H9 (cell line): ENCODE data around the gene TBC1D25. TPM values are rescaled to one million over a fixed set of nuclear protein-coding genes. Genes with fewer than 3 reads are reported as not detected.

Source experiments
- DNase-seq: peaks from one replicate; pipeline ENCODE4 v3.0.0-alpha.2; 2017
- H2AFZ ChIP-seq: one replicate; pipeline ENCODE4 v1.6.1; 2013; ENCODE audit warnings: mild to moderate bottlenecking, low read length, control low read depth, moderate library complexity
- H2AK5ac ChIP-seq: 2 replicates; pipeline ENCODE4 v1.6.1; 2013; ENCODE audit warnings: low read length, control low read depth, mixed read lengths; ENCODE audit not compliant: insufficient read length
- H2BK120ac ChIP-seq: one replicate; pipeline ENCODE4 v1.6.1; 2013; ENCODE audit warnings: low read depth, mild to moderate bottlenecking, low read length, control low read depth, inconsistent platforms; ENCODE audit not compliant: poor library complexity, severe bottlenecking
- H2BK12ac ChIP-seq: 2 replicates; pipeline ENCODE4 v1.6.1; 2013; ENCODE audit warnings: low read length, control low read depth, mixed read lengths, low read depth; ENCODE audit not compliant: insufficient read length
- H2BK15ac ChIP-seq: 2 replicates; pipeline ENCODE4 v1.6.1; 2013; ENCODE audit warnings: low read depth, low read length, control low read depth
- H2BK20ac ChIP-seq: one replicate; pipeline ENCODE4 v1.6.1; 2013; ENCODE audit warnings: low read depth, mild to moderate bottlenecking, low read length, control low read depth, inconsistent platforms; ENCODE audit not compliant: poor library complexity, severe bottlenecking
- H2BK5ac ChIP-seq: 2 replicates; pipeline ENCODE4 v1.6.1; 2013; ENCODE audit warnings: low read length, control low read depth, mixed read lengths; ENCODE audit not compliant: insufficient read length
- H3K14ac ChIP-seq: 2 replicates; pipeline ENCODE4 v1.6.1; 2013; ENCODE audit warnings: low read length, control low read depth; ENCODE audit not compliant: insufficient read depth
- H3K18ac ChIP-seq: 2 replicates; pipeline ENCODE4 v1.6.1; 2013; ENCODE audit warnings: low read depth, mild to moderate bottlenecking, mixed read lengths, low read length, control low read depth; ENCODE audit not compliant: insufficient read length
- H3K23ac ChIP-seq: 2 replicates; pipeline ENCODE4 v1.6.1; 2013; ENCODE audit warnings: low read length, control low read depth, mixed read lengths, low read depth; ENCODE audit not compliant: insufficient read length
- H3K23me2 ChIP-seq: 2 replicates; pipeline ENCODE4 v1.6.1; 2013; ENCODE audit warnings: low read depth, mild to moderate bottlenecking, mixed read lengths, low read length, control low read depth; ENCODE audit not compliant: insufficient read length, poor library complexity, severe bottlenecking
- H3K27ac ChIP-seq: 2 replicates; pipeline ENCODE4 v1.5.1; 2013; ENCODE audit warnings: low read length, control low read depth, mixed read lengths, low read depth; ENCODE audit not compliant: insufficient read length
- H3K27me3 ChIP-seq: 2 replicates; pipeline ENCODE4 v1.6.1; 2013; ENCODE audit warnings: low read length, control low read depth, inconsistent platforms; ENCODE audit not compliant: insufficient read depth
- H3K4ac ChIP-seq: 2 replicates; pipeline ENCODE4 v1.6.1; 2013; ENCODE audit warnings: low read depth, mild to moderate bottlenecking, control low read depth, inconsistent platforms, low read length, moderate library complexity
- H3K4me1 ChIP-seq: 2 replicates; pipeline ENCODE4 v1.6.1; 2013; ENCODE audit warnings: low read length, control low read depth, inconsistent platforms; ENCODE audit not compliant: insufficient read depth
- H3K4me2 ChIP-seq: 2 replicates; pipeline ENCODE4 v1.6.1; 2013; ENCODE audit warnings: low read length, control low read depth, mixed read lengths; ENCODE audit not compliant: insufficient read length, insufficient read depth
- H3K56ac ChIP-seq: 2 replicates; pipeline ENCODE4 v1.6.1; 2013; ENCODE audit warnings: low read depth, mild to moderate bottlenecking, mixed read lengths, low read length, control low read depth; ENCODE audit not compliant: insufficient read length
- H3K79me1 ChIP-seq: 2 replicates; pipeline ENCODE4 v1.6.1; 2013; ENCODE audit warnings: low read depth, mild to moderate bottlenecking, moderate library complexity, low read length, control low read depth, inconsistent platforms; ENCODE audit not compliant: insufficient read depth, poor library complexity, severe bottlenecking
- H3K79me2 ChIP-seq: 2 replicates; pipeline ENCODE4 v1.6.1; 2013; ENCODE audit warnings: low read length, control low read depth, inconsistent platforms; ENCODE audit not compliant: insufficient read depth
- H3K9ac ChIP-seq: 2 replicates; pipeline ENCODE4 v1.6.1; 2013; ENCODE audit warnings: low read length, control low read depth, mixed read lengths; ENCODE audit not compliant: insufficient read length; ENCODE audit errors: extremely low read depth
- H3K9me3 ChIP-seq: one replicate; pipeline ENCODE4 v1.6.1; 2013; ENCODE audit warnings: low read depth, low read length, inconsistent platforms; ENCODE audit not compliant: control insufficient read depth
- H3T11ph ChIP-seq: one replicate; pipeline ENCODE4 v1.6.1; 2013; ENCODE audit warnings: mild to moderate bottlenecking, low read length, control low read depth, inconsistent platforms
- H4K20me1 ChIP-seq: one replicate; pipeline ENCODE4 v1.6.1; 2013; ENCODE audit not compliant: control insufficient read depth, insufficient read length, insufficient read depth
- H4K5ac ChIP-seq: 2 replicates; pipeline ENCODE4 v1.6.1; 2013; ENCODE audit warnings: low read depth, mild to moderate bottlenecking, mixed read lengths, low read length, control low read depth; ENCODE audit not compliant: insufficient read length
- H4K8ac ChIP-seq: replicated peaks from 2 replicates; pipeline ENCODE4 v1.6.1; 2013; ENCODE audit warnings: low read length, control low read depth, mixed read lengths, low read depth; ENCODE audit not compliant: insufficient read length
- H4K91ac ChIP-seq: 2 replicates; pipeline ENCODE4 v1.6.1; 2013; ENCODE audit warnings: low read depth, mild to moderate bottlenecking, moderate library complexity, mixed read lengths, low read length, control low read depth; ENCODE audit not compliant: insufficient read length
- H3K27ac Mint-ChIP-seq, 3 experiments: 2 replicates in 2 of 3; 3 replicates in 1 of 3; pipeline ENCODE4 v1.8.0; 2020 to 2021; ENCODE audit warnings: mixed read lengths in 3 of 3, mild to moderate bottlenecking in 1 of 3, moderate library complexity in 1 of 3
- H3K27me3 Mint-ChIP-seq: 2 replicates; pipeline ENCODE4 v1.8.0; 2021; ENCODE audit warnings: low read depth, mild to moderate bottlenecking, moderate library complexity, mixed read lengths
- H3K36me3 Mint-ChIP-seq, 3 experiments: 2 replicates in 2 of 3; 3 replicates in 1 of 3; pipeline ENCODE4 v1.8.0; 2020 to 2021; ENCODE audit warnings: low read depth in 3 of 3, mixed read lengths in 3 of 3; ENCODE audit not compliant: insufficient read depth in 1 of 3
- H3K4me1 Mint-ChIP-seq, 2 experiments: 2 replicates each; pipeline ENCODE4 v1.8.0; 2020; ENCODE audit warnings: mixed read lengths in 2 of 2
- H3K4me3 Mint-ChIP-seq, 2 experiments: 2 replicates in 1 of 2; 3 replicates in 1 of 2; pipeline ENCODE4 v1.8.0; 2020 to 2021; ENCODE audit warnings: mild to moderate bottlenecking in 2 of 2, mixed read lengths in 2 of 2, moderate library complexity in 1 of 2
- H3K9me3 Mint-ChIP-seq, 2 experiments: 2 replicates in 1 of 2; 3 replicates in 1 of 2; pipeline ENCODE4 v1.8.0; 2020; ENCODE audit warnings: mild to moderate bottlenecking in 2 of 2, mixed read lengths in 2 of 2, moderate library complexity in 1 of 2
- CTCF ChIP-seq: fragments of 200-600 bp; sonication (generic); conservative IDR thresholded peaks from 3 replicates; pipeline ENCODE4 v1.8.0; 2021; ENCODE audit warnings: antibody characterized with exemption, mild to moderate bottlenecking
- WGBS: extraction: QIAGEN DNeasy Blood & Tissue Kit; methylation state at CpG from one replicate; pipeline ENCODE4 v1.1.7; 2013; ENCODE audit warnings: missing lambda C conversion rate, low lambda C conversion rate, mixed read lengths; ENCODE audit not compliant: insufficient read length; ENCODE audit errors: extremely low coverage; 5-methylcytosine and 5-hydroxymethylcytosine counted together
- total RNA-seq: library from RNA; stranded (reverse); gene quantifications from 2 replicates; pipeline ENCODE4 v1.2.1, GENCODE V29; 2021

Gene TBC1D25
- total RNA-seq, 1 experiment from 2014 or later, result 10.2 TPM

- no peak overlapping the region for H3K27ac Mint-ChIP-seq
- no peak overlapping the region for H4K5ac ChIP-seq
- no peak overlapping the region for H3K27ac ChIP-seq
- no peaks in the 10 kb centered on the region for H3K23me2 ChIP-seq
- no peaks in the 10 kb centered on the region for H3K79me2 ChIP-seq
- DNase-seq, result no peak
- H2BK5ac ChIP-seq, result no peak overlapping the region
- H3K9ac ChIP-seq, result no peak overlapping the region
- no peaks in the 10 kb centered on the region for H3K27me3 ChIP-seq
- no peak overlapping the region for H2AFZ ChIP-seq
- no peak overlapping the region for H2BK120ac ChIP-seq
- no peak overlapping the region for H3K4me2 ChIP-seq
- no peaks in the 10 kb centered on the region for H3K79me1 ChIP-seq
- H2BK12ac ChIP-seq, result no peak overlapping the region
- peaks cover 70 to 79% of the 10 kb centered on the region in 2 experiments for H3K9me3 Mint-ChIP-seq
- H3T11ph ChIP-seq, result no peak overlapping the region
- H3K9me3 ChIP-seq, result peaks cover 37% of the 10 kb centered on the region
- no peak overlapping the region for H2BK20ac ChIP-seq
- H3K4me1 Mint-ChIP-seq, result 0 out of 4 replicates have a peak, but pooled peaks cover 0 to 2% of the 10 kb centered on the region in 2 experiments
- no peak overlapping the region for H4K8ac ChIP-seq
- no peaks in the 10 kb centered on the region for H3K4me1 ChIP-seq
- no peaks in the 10 kb centered on the region for H4K20me1 ChIP-seq
- H3K27me3 Mint-ChIP-seq, result peaks cover 3% of the 10 kb centered on the region
- no CpG with 5 or more reads among the region's 7 CpGs for WGBS
- H3K36me3 Mint-ChIP-seq, result peaks cover under 1 to 5% (median 4%) of the 10 kb centered on the region in 3 experiments
- no peak overlapping the region for H3K4ac ChIP-seq
- no peak overlapping the region for H4K91ac ChIP-seq
- H3K14ac ChIP-seq, result no peak overlapping the region
- no peak overlapping the region for H3K18ac ChIP-seq
- H2AK5ac ChIP-seq, result no peak overlapping the region
- no peak overlapping the region for H3K23ac ChIP-seq
- no peak overlapping the region for H2BK15ac ChIP-seq
- no peak overlapping the region for H3K4me3 Mint-ChIP-seq
- no peak overlapping the region for H3K56ac ChIP-seq
- TF ChIP-seq CTCF, result no peak
These were observed 47.1 kb upstream of the TBC1D25 start for GRCh38 chrX:48492293-48492910.
